GM19395 (cell line): ENCODE results near the gene WFIKKN1.

Experiments
- ATAC-seq: cut with Tn5 transposase; IDR thresholded peaks from one replicate; pipeline ENCODE4 v1.9.1; 2021; ENCODE audit warnings: mild to moderate bottlenecking, moderate library complexity; ENCODE audit not compliant: unreplicated experiment

WFIKKN1 gene

DNA sequence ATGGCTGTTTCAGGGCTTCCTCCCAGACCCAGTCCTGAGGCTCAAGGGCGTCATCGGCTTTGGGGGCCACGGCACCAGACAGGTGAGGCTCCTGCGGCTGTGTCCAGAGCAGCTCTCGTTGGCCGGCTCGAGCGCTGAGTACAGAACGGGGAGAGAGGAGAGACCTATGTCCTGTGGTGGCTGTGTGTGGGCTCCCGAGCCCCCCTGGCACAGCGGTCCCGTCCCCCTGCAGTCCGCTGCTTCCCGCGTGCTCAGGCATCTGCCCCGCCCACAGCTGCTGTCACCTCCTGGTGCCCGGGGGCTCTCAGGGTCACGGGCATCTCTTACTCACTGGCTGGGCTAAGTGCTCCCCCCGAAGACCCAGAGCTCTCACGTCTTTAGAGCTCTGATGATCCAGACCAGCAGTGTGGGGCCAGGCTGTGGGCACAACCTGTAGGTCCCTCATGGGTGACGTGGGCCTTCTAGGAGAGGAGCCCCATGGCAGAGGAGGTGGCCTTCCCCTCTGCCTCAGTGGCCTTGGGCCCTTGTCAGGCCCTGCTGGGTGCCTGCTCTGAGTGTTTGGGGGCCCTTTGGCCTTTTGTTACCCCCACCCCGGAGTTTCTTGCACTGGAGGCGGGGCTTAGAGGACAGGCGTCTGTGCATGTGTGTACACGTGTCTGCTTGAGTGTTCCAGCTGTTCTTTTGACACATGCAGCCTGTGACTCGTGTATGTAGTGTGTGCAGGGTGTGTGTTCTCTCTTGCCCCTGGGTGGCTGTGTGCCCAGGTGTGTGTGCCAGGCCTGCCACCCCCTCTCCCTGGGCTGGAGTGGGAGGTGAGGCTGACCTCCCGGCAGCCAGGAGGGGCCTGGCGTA, 21.9 kb downstream of the WFIKKN1 start:
- ATAC-seq = no peak

DNA sequence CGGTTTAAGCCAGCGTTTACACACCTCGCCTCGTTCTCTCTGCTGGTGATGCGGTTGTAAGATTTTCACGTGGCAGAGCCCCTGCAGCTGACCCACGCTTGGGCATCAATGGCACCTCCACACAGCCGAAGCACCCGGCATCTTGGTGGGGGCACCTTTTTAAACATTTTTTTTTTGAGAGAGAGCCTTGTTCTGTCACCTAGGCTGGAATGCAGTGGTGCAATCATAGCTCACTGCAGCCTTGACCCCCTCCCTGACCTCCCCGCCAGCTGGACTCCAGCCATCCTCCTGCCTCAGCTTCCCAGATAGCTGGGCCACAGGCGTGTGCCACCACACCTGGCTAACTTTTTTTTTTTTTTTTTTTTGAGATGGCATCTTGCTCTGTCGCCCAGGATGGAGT, 23.2 kb downstream of the WFIKKN1 start:
- ATAC-seq = no peak

DNA sequence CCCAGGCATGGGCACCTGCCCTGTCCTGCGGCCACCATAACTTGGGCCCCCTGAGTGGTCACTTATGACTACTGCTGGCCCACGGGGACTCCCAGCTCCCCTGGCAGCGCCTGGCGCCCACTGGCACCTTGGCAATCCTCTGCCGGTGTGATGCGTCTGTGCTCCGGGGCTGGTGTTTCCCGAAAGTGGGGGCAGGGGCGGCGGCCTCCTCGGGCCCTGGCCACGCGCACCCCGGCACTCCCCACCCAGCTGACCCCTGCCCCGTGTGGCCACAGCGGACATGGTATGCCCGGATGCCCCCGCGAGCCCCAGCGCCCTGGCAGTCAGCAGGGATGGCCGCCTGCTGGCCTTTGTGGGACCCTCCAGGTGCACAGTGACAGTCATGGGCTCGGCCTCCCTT, 26.7 kb downstream of the WFIKKN1 start:
- ATAC-seq = no peak

DNA sequence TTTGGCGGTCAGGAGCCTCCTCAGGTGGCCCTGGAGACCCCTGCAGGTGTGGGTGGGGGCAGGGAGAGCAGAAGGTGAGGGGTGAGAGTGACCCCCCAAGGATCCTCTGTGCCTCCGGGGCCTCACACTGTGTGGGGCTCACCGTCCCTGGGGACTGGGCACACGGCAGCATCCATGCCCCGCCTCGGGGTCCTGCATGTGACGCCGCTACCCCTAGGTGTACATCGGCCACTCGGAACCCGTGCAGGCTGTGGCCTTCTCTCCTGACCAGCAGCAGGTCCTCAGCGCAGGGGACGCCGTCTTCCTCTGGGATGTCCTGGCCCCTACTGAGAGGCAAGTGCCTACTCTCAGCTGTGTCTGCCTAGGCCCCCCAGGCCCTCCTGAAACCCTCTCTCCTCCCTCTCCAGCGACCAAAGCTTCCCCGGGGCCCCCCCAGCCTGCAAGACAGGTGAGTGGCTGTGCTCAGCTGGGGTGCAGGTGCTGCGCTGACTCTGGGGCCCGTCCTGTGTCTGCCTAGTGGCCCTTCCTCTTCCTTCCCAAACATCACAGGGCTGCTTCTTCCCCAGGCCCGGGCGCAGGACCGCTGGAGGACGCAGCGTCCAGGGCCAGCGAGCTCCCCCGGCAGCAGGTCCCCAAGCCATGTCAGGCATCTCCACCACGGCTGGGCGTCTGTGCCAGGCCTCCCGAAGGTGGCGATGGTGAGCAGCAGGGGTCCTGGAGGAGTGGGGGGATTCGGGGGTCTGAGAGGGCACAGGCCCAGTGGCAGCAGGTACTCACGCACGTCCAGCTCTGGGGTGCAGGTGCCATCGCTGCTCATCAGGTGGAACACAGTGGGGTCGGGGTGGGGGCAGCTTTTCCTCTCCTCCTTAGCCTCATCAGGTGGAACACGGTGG, 28.1 kb downstream of the WFIKKN1 start:
- no peak for ATAC-seq

DNA sequence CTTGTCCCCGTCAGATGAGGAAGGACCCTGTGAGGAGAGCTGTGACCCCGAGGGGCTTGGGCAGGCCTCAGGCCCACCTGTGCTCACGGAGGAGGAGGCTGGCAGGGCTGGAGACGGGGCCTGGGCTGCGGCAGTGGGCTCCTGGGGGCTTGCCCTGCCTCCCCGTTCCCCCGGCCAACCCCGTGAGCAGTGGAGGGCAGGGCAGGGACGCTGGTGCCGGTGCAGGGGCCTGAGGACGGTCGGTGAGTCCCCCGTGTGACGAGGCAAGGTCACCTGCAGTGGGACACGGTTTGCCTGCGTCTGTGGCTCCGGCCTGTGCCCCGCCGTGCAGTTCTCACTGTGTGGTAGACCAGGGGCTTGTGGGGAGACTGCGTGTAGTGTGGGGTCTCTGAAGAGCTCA, 28.8 kb downstream of the WFIKKN1 start:
- no peak for ATAC-seq

DNA sequence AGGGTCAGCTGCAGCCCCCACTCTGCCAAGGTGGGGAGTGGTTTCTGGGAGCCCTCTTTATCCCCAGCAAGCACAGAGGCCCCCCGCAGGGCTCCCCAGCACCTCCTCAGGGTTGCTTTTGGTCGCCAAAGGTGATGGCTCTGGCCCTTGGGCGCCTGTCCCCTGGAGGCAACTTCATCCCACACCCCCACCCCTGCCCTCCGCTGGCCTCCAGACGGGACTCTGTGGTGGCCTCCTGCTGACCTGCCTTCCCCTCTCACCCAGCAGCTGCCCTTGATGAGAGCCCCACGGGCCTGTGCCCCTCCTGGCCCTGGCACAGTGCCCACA, 29.3 kb downstream of the WFIKKN1 start:
- no peak for ATAC-seq

DNA sequence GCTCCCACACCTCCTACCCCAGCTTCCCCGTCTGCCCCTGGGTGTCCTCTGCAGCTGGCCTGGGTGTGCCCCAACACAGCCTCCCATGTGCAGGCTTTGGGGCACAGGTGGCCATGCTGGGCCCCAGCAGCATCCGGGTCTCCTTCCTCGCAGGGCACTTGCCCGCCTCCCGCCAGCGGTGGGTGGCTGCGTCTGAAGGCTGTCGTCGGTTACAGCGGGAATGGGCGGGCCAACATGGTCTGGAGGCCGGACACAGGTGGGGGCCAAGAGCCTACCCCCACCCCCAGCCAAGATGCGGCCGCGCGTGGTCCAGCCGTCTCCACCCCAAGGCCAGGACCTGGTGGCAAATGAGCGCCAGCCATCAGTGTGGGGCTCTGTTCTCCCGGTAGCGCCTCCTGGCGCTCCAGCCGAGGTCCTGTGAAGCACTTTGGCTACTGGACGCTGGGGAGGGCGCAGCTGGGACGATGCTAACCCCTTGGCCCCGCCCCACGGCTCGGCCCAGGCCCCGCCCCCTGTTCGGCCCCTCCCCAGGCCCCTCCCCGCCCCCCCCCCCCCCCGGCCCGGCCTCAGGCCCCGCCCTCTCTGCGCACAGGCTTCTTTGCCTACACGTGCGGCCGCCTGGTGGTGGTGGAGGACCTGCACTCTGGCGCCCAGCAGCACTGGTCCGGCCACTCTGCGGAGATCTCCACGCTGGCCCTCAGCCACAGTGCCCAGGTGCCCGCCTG, 29.8 kb downstream of the WFIKKN1 start:
- ATAC-seq = peak; percentile 53

DNA sequence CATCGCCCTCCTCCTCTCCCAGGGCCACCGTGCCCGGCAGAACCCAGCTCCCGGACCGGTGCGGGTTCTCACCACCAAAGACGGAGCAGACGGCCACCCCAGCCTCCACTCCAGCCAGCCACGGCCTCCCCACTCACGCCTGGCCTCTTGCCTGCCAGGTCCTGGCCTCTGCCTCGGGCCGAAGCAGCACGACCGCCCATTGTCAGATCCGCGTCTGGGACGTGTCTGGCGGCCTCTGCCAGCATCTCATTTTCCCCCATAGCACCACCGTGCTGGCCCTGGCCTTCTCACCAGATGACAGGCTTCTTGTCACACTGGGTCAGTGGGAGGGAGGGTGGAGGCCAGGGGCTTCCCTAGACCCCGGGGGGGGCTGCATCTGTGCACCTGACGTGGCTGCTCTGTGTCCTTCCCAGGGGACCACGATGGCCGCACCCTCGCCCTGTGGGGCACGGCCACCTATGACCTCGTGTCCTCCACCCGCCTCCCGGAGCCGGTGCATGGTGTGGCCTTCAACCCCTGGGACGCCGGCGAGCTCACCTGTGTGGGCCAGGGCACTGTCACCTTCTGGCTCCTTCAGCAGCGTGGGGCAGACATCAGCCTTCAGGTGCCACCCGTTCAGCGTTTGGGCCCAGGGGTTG, 30.5 kb downstream of the WFIKKN1 start:
- peak; percentile 23 for ATAC-seq

DNA sequence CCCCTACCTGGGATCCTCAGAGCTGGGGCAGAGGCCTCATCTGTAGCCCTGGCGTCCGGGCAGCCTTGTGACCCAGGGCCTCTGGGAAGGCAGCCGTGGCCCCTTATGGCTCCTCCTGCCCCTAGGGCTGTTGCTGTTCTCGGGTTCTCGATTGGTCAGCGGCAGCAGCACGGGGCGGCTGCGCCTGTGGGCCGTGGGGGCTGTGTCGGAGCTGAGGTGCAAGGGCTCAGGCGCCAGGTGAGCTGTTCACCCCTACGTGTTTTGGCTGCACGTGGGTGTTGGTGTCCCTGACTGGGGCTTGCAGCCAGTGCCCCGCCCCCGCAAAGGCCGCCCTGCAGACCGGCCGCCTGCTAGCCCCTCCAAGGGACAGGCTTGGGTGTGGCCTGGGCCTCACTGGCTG, 31.3 kb downstream of the WFIKKN1 start:
- ATAC-seq = no peak

DNA sequence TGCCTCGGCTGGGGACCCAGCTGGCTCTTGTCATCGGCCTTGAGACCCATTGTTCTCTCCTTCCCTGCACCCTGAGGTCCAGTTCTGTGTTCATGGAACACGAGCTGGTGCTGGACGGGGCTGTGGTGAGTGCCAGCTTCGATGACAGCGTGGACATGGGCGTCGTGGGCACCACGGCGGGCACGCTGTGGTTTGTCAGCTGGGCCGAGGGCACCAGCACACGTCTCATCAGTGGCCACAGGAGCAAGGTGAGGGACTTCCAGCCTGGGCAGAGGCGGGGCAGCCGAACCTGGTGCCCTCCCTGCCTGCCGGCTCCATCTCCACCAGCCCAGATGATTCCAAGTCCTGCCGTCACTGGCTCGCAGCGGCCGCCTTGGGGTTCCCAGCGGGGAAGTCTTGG, 31.8 kb downstream of the WFIKKN1 start:
- ATAC-seq = no peak

DNA sequence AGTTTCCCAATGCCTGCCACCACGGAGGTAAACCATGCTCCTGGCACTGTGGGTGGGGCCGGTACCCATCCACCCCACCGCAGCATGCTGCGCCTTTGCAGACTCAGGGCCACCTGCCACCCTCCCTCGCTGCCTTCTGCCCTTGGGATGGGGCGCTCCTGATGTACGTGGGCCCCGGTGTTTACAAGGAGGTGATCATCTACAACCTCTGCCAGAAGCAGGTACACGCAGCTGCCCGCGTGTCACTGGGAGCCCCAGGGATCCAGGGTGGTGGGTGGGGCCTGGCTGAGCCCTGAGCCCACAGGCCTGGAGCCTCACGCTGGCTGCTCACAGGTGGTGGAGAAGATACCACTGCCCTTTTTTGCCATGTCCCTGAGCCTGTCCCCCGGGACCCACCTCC, 35.8 kb downstream of the WFIKKN1 start:
- ATAC-seq = no peak

DNA sequence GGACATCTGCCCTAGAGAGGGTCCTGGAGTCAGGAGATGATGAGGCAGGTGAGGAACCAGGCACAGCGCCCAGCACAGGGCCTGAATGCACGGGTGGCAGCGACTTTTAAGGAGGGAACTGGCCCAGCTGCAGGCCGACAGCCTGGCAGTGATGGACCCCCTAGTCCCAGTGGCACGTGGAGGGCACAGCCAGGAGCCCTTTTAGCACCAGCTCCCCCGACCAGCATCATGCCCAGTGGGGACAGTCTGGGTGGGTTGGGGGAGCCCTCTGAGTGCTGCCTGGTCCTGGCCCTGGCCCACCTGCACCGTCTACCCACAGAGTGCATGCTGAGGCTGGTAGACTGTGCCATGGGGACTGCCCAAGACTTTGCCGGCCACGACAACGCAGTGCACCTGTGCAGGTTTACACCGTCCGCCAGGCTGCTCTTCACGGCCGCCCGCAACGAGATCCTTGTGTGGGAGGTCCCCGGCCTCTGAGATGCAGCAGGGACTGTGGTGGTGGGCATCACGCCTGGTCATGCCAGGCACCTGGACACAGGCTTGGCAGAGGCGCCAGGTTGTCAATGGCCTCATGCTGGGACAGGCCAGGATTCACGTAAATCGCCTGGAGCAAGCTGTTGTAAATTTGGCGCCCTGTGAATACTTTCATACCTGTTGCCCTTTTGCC, 36.5 kb downstream of the WFIKKN1 start:
- ATAC-seq = no peak

DNA sequence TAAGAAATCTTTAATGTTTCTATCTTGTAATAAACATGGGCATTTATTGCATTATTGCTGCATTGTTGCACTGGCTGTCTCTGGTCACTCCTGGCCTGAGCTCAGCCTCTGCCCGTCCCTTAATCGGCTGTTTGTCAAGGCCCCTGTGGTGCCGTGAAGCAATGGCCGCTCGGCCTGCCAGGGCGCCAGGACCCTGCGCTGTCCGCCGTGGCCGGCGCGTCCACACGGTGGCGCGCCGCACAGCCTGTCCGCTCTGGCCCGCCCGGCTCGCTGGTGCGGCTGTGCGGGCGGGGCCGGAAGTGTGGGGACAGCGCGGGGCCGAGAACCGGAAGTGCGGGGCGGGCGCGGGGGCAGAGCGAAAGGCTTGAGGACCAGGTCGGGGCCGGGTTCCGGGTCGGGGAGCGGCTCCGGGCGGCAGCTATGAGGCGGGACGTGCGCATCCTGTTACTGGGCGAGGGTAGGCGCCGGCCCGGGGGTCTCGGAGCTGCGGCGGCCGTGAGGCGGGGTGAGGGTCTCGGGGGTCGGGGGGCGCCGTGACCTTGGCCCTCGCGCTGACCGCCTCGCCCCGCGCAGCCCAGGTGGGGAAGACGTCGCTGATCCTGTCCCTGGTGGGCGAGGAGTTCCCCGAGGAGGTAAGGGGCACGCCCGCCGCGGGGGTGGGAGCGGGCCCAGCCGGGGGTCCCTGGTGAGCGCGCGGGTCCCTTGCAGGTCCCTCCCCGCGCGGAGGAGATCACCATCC, 37.2 kb downstream of the WFIKKN1 start, which contains the start of gene RHOT2:
TSS of gene RHOT2 (plus strand) at position 353 of the 739 bp plus-strand sequence. CDS start at position 421, 68 bp downstream.
- ATAC-seq = peak; percentile 65

DNA sequence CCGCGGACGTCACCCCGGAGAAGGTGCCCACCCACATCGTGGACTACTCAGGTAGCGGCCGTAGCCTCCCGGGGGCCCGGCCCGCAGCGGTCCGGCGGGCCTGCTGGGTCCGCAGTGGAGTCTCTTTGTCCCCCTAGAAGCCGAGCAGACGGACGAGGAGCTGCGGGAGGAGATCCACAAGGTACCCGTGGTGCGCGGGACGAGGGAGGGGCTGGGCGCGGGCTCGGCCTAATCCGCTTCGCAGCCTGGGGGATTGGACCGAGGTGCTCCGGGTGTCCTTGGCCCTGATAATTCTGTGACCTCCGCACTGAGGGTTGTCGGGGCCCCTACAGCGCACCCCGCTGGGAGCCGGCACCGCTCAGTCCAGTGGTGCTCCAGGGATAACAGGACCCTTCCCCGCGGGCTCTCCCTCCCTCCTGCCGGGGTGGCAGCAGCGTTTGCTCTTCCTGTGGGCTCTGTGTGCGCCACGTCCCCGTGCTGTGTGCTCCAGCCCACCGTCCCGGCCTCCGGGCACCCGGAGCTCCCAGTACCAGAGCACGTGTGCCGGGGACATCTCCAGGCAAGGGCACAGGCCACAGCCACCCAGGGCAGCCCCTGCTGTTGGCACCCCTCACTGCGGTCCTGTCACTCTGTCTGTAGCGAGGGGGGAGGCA, 37.9 kb downstream of the WFIKKN1 start:
- peak; percentile 3 for ATAC-seq

DNA sequence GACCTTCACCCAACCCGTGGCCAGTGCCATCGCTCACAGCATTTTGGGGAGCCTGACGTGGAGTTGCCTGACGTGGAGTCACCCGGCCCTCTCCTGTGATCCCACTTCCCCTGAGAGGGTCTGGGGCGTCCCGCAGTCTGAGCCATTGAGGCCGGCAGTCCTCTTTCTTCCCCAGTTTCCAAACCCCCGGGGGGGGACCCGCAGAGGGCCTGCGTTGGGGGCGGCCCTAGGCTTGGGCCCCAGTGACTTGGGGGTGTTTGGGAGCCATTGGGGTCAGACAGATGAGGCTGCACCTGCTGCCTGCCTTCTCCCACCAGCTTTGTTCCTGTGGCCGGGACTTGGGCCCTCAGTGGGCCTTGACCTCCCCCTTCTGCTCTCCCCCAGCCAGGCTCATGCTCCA, 38.9 kb downstream of the WFIKKN1 start:
- ATAC-seq = no peak

DNA sequence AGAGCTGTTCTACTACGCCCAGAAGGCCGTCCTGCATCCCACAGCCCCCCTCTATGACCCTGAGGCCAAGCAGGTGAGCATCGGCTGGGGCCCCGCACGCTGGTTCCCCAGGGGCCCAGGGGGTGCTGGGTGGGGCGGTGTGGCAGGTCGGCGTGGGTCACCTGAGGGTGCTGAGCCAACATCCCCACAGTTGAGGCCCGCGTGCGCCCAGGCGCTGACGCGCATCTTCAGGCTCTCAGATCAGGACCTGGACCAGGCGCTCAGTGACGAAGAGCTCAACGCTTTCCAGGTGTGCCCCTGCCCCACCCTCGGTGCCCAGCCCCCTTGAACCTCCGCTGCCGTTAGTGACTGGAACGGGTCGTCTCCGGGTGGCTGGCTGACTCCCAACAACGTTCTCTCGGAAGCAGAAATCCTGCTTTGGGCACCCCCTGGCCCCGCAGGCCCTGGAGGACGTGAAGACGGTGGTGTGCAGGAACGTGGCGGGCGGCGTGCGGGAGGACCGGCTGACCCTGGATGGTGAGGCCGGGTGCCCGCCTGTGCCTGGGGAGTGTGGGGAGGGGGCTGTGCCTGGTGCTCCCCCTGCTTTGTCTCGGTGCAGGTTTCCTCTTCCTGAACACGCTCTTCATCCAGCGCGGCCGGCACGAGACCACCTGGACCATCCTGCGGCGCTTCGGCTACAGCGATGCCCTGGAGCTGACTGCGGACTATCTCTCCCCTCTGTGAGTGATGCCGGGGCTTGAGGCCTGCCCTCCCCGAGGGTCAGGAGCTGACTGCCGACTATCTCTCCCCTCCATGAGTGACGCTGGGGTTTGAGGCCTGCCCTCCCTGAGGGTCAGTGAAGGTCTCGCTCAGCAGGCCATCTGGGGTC, 39.9 kb downstream of the WFIKKN1 start:
- ATAC-seq = no peak

DNA sequence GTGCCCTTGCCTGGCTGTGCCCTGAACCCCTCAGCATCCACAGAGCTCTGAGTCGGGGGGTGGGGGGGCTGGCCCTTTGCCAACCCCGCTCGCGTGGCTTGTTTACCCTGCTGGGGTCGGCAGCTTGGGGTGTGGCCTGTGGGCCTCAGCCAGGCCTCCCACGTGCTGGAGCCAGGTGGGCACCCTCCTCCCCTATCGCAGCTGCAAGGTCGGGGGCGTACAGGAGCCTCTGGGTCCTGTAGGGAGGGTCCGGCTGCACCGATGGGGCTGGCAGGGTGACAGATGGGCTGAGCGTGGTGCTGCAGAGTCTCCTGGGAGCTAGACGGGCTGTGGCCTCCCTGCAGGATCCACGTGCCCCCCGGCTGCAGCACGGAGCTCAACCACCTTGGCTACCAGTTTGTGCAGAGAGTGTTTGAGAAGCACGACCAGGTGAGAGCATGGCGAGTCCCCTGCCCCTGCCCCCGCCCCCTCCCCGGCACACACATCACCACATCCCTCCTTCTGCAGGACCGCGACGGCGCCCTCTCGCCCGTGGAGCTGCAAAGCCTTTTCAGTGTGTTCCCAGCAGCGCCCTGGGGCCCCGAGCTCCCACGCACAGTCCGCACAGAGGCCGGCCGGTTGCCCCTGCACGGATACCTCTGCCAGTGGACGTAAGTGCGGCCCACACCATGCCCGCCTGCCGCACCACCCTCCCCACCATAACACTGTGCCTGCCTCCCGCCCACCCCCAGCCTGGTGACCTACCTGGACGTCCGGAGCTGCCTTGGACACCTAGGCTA, 40.8 kb downstream of the WFIKKN1 start:
- no peak for ATAC-seq
